GM12892 (cell line): ENCODE results near the gene CEP128.

Experiments used
- POLR2A ChIP-seq: IDR thresholded peaks from 2 replicates; pipeline ENCODE4 v1.6.1; 2011; ENCODE audit warnings: low read depth, low read length, control low read depth
- POLR2AphosphoS5 ChIP-seq: IDR thresholded peaks from 2 replicates; pipeline ENCODE4 v1.6.1; 2011; ENCODE audit warnings: low read depth, low read length, control low read depth

DNA sequence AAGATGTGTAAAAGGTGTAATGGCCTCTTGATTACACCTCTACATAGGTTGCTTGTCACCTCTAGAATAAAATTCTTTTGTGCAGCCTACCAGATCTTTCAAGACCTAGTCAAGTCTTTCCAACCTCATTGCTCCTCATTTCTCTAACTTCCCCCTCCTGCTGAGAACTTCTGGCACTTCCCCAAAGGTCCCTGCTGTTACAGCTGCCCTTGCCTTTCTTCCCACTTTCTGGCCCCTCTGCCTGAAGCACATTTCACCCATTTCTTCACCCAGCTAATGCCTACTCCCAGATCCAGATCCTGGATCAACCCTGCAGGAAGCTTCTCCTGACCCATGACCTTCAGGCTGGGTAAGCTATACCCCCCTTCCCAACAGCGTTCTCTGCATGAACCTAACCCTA, 15.4 kb upstream of the CEP128 start:
- TF ChIP-seq POLR2A (no peak), POLR2AphosphoS5 (no peak)
